Keratinocyte (primary cell): ENCODE results near the gene TRPM3. TPM values are rescaled to one million over a fixed set of nuclear protein-coding genes. Genes with fewer than 3 reads are reported as not detected.

Experiments
- DNase-seq: peaks from one replicate; pipeline ENCODE4 v3.0.0-alpha.2; 2011; ENCODE audit warnings: low read depth, missing footprints, low spot score
- FAIRE-seq: peaks from 2 replicates; lab custom pipeline; 2011; peaks lifted over from hg19 to GRCh38; lab: Jason Lieb, UNC
- H2AFZ ChIP-seq: 2 replicates; pipeline ENCODE4 v1.6.0; 2012; ENCODE audit warnings: low read length, control low read depth, inconsistent platforms; ENCODE audit not compliant: control insufficient read depth
- H3K27ac ChIP-seq: 2 replicates; pipeline ENCODE4 v1.5.1; 2011; ENCODE audit warnings: low read length; ENCODE audit not compliant: control insufficient read depth, insufficient read depth
- H3K27me3 ChIP-seq: 3 replicates; pipeline ENCODE4 v1.6.0; 2011; ENCODE audit warnings: low read length; ENCODE audit not compliant: control insufficient read depth, insufficient read depth; ENCODE audit errors: extremely low read depth
- H3K36me3 ChIP-seq, 2 experiments: 2 replicates in 1 of 2; 3 replicates in 1 of 2; pipeline ENCODE4 v1.5.1; 2011; ENCODE audit warnings: low read length in 2 of 2, mild to moderate bottlenecking in 1 of 2; ENCODE audit not compliant: control insufficient read depth in 2 of 2, insufficient read depth in 2 of 2; ENCODE audit errors: extremely low read depth in 1 of 2
- H3K4me1 ChIP-seq: 3 replicates; pipeline ENCODE4 v1.5.1; 2011; ENCODE audit warnings: low read length; ENCODE audit not compliant: control insufficient read depth, insufficient read depth; ENCODE audit errors: extremely low read depth
- H3K4me2 ChIP-seq: 3 replicates; pipeline ENCODE4 v1.6.0; 2011; ENCODE audit warnings: low read depth, low read length; ENCODE audit not compliant: control insufficient read depth, insufficient read depth; ENCODE audit errors: extremely low read depth
- H3K4me3 ChIP-seq, 3 experiments: fragments of 200-600 bp in 1 of 3; sonication (generic) in 1 of 3; 2 replicates in 2 of 3; 3 replicates in 1 of 3; pipeline ENCODE4 v1.5.1; 2011 to 2016; ENCODE audit warnings: low read length in 3 of 3, mild to moderate bottlenecking in 3 of 3, control low read depth in 2 of 3, inconsistent platforms in 1 of 3, low read depth in 1 of 3, mixed read lengths in 1 of 3, mixed run types in 1 of 3, moderate library complexity in 1 of 3; ENCODE audit not compliant: control insufficient read depth in 2 of 3, insufficient read depth in 2 of 3; ENCODE audit errors: extremely low read depth in 1 of 3
- H3K79me2 ChIP-seq: 2 replicates; pipeline ENCODE4 v1.6.0; 2012; ENCODE audit warnings: low read length; ENCODE audit not compliant: control insufficient read depth, insufficient read depth
- H3K9ac ChIP-seq: 3 replicates; pipeline ENCODE4 v1.6.0; 2011; ENCODE audit warnings: low read length; ENCODE audit not compliant: control insufficient read depth, insufficient read depth; ENCODE audit errors: extremely low read depth
- H3K9me1 ChIP-seq: 3 replicates; pipeline ENCODE4 v1.6.0; 2011; ENCODE audit warnings: low read length; ENCODE audit not compliant: control insufficient read depth, insufficient read depth; ENCODE audit errors: extremely low read depth
- H3K9me3 ChIP-seq: 2 replicates; pipeline ENCODE4 v1.5.1; 2012; ENCODE audit warnings: low read depth, low read length; ENCODE audit not compliant: control insufficient read depth
- H4K20me1 ChIP-seq: 3 replicates; pipeline ENCODE4 v1.6.0; 2011; ENCODE audit warnings: low read length; ENCODE audit not compliant: control insufficient read depth, insufficient read depth; ENCODE audit errors: extremely low read depth
- CTCF ChIP-seq, 3 experiments: IDR thresholded peaks in 1 of 3; conservative IDR thresholded peaks in 1 of 3; optimal IDR thresholded peaks in 1 of 3; 2 replicates in 2 of 3; 3 replicates in 1 of 3; pipeline versions ENCODE3 to v1.5.1; 2011; ENCODE audit warnings: low read length in 3 of 3, mild to moderate bottlenecking in 3 of 3, moderate library complexity in 2 of 3, control low read depth in 1 of 3, inconsistent platforms in 1 of 3; ENCODE audit not compliant: insufficient read depth in 2 of 3; ENCODE audit errors: extremely low read depth in 1 of 3
- EZH2 ChIP-seq: IDR thresholded peaks from one replicate; pipeline ENCODE4 v1.6.1; 2012; ENCODE audit warnings: inconsistent platforms, mild to moderate bottlenecking, low read length, moderate library complexity
- dilution Hi-C: fragments of 300-500 bp; cut with MboI; formaldehyde crosslinking; loops from one replicate; pipeline ENCODE4 v1.7.0; 2020; ENCODE audit warnings: low sequenced_read_pairs; ENCODE audit not compliant: extremely low pct_ligation_motif_present
- polyA plus RNA-seq, 5 experiments: library from polyadenylated mRNA; depleted of rRNA in 3 of 5; stranded (reverse) in 3 of 5; stranded (forward) in 1 of 5; unstranded in 1 of 5; fragments of >200 nt; gene quantifications; 1 replicate in 1 of 5; 2 replicates in 3 of 5; 3 replicates in 1 of 5; pipeline versions ENCODE4 v1.2.1 to v1.2.3, GENCODE V29; 2011 to 2012; ENCODE audit warnings: missing spikeins in 2 of 5, low read depth in 1 of 5, low replicate concordance in 1 of 5

The TRPM3 gene
- polyA plus RNA-seq, 1 donor (not counting 4 experiments of a cell fraction or from before 2014, with no cell fraction given), result 0.03 TPM

GRCh38 chr9:70765946-70766345 lies 355.5 kb downstream of the TRPM3 start:
- H4K20me1 ChIP-seq, result no peaks in the 10 kb centered on the region
- no peak for DNase-seq
- H3K4me1 ChIP-seq, result no peaks in the 10 kb centered on the region
- no peak for FAIRE-seq
- no peak overlapping the region for H3K4me2 ChIP-seq
- H3K27me3 ChIP-seq, result no peaks in the 10 kb centered on the region
- no peak overlapping the region for H3K27ac ChIP-seq
- no peaks in the 10 kb centered on the region for H3K9me1 ChIP-seq
- H2AFZ ChIP-seq, result no peak overlapping the region
- dilution Hi-C loops, result no loop called here
- no peaks in the 10 kb centered on the region for H3K36me3 ChIP-seq
- H3K9ac ChIP-seq, result no peak overlapping the region
- TF ChIP-seq EZH2 (no peak), CTCF (optimal IDR thresholded peaks at IDR 0.05 in 1 of 3, IDR thresholded peaks at IDR 0.05 in 1 of 3, conservative IDR thresholded peaks at IDR 0.05 in 1 of 3; ENCODE audit: extremely low read depth in 1 of 3, insufficient read depth in 2 of 3, low read length in 3 of 3) (no peak)
- H3K4me3 ChIP-seq, result no peak overlapping the region
- no peaks in the 10 kb centered on the region for H3K9me3 ChIP-seq
- H3K79me2 ChIP-seq, result no peaks in the 10 kb centered on the region

GRCh38 chr9:70761139-70761670 lies 360.2 kb downstream of the TRPM3 start:
- no peak for DNase-seq
- FAIRE-seq, result no peak
- dilution Hi-C loops, result no loop called here
- no peaks in the 10 kb centered on the region for H3K36me3 ChIP-seq
- H2AFZ ChIP-seq, result no peak overlapping the region
- H3K4me3 ChIP-seq, result no peak overlapping the region
- H3K79me2 ChIP-seq, result no peaks in the 10 kb centered on the region
- H4K20me1 ChIP-seq, result no peaks in the 10 kb centered on the region
- TF ChIP-seq EZH2 (no peak), CTCF (optimal IDR thresholded peaks at IDR 0.05 in 1 of 3, IDR thresholded peaks at IDR 0.05 in 1 of 3, conservative IDR thresholded peaks at IDR 0.05 in 1 of 3; ENCODE audit: extremely low read depth in 1 of 3, insufficient read depth in 2 of 3, low read length in 3 of 3) (no peak)
- H3K9me1 ChIP-seq, result no peaks in the 10 kb centered on the region
- H3K27me3 ChIP-seq, result no peaks in the 10 kb centered on the region
- H3K27ac ChIP-seq, result no peak overlapping the region
- H3K4me1 ChIP-seq, result no peaks in the 10 kb centered on the region
- no peaks in the 10 kb centered on the region for H3K9me3 ChIP-seq
- no peak overlapping the region for H3K9ac ChIP-seq
- H3K4me2 ChIP-seq, result no peak overlapping the region
